Measurements from ENCODE around the gene NSUN4. TPM values are rescaled to one million over a fixed set of nuclear protein-coding genes. Genes with fewer than 3 reads are reported as not detected.
"Not testable (repeated sequence)": the region's sequence is repeated elsewhere in the genome, so short reads cannot be mapped to it uniquely, and the experiment has no call there.

NSUN4 gene
- total and polyA plus RNA-seq, 8 donors: 1.2 to 56.7 (median 11.4) TPM

DNA sequence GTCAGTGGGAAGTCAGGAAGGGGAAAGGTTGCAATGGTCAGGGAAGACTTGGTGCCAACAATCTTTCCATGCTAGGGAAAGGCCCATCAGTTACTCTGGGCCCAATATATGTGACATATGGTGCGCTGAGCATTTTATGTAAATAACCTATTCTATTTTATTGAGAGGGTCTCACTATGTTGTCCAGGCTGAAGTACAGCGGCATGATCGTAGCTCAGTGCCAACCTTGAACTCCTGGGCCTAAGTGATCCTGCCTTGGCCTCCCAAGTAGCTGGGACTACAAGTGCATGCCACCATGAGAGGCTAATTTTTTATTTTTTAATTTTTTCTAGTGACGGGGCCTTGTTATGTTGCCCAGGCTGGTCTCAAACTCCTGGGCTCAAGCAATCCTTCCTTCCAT is 30.3 kb upstream of the NSUN4 start:
- DNase-seq: no peak
- H3K36me3 ChIP-seq: peaks cover 55 to 76% (median 71%) of the 10 kb centered on the region in 4 donors
- no peak for TF ChIP-seq POLR2A (IDR thresholded peaks at IDR 0.05)
- no peak for TF ChIP-seq POLR2AphosphoS5 (IDR thresholded peaks at IDR 0.05)
- TF ChIP-seq, protein P1, sequence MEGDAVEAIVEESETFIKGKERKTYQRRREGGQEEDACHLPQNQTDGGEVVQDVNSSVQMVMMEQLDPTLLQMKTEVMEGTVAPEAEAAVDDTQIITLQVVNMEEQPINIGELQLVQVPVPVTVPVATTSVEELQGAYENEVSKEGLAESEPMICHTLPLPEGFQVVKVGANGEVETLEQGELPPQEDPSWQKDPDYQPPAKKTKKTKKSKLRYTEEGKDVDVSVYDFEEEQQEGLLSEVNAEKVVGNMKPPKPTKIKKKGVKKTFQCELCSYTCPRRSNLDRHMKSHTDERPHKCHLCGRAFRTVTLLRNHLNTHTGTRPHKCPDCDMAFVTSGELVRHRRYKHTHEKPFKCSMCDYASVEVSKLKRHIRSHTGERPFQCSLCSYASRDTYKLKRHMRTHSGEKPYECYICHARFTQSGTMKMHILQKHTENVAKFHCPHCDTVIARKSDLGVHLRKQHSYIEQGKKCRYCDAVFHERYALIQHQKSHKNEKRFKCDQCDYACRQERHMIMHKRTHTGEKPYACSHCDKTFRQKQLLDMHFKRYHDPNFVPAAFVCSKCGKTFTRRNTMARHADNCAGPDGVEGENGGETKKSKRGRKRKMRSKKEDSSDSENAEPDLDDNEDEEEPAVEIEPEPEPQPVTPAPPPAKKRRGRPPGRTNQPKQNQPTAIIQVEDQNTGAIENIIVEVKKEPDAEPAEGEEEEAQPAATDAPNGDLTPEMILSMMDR (IDR thresholded peaks at IDR 0.05): no peak
- no peak for TF ChIP-seq EP300 (IDR thresholded peaks at IDR 0.05)
- intact Hi-C loops (cut with DNase I; ENCODE audit: low total_unique reads): no loop called here
- WGBS, 5 donors: 94 to 100% (median 97%) methylated on average over 4 of the region's 4 CpGs
- H3K4me1 ChIP-seq: peaks cover 2 to 38% (median 22%) of the 10 kb centered on the region in 4 donors
- H3K27ac ChIP-seq: no peak overlapping the region
- H3K27me3 ChIP-seq: no peaks in the 10 kb centered on the region
- H3K9me3 ChIP-seq: no peaks in the 10 kb centered on the region
- H3K4me3 ChIP-seq: no peak overlapping the region

DNA sequence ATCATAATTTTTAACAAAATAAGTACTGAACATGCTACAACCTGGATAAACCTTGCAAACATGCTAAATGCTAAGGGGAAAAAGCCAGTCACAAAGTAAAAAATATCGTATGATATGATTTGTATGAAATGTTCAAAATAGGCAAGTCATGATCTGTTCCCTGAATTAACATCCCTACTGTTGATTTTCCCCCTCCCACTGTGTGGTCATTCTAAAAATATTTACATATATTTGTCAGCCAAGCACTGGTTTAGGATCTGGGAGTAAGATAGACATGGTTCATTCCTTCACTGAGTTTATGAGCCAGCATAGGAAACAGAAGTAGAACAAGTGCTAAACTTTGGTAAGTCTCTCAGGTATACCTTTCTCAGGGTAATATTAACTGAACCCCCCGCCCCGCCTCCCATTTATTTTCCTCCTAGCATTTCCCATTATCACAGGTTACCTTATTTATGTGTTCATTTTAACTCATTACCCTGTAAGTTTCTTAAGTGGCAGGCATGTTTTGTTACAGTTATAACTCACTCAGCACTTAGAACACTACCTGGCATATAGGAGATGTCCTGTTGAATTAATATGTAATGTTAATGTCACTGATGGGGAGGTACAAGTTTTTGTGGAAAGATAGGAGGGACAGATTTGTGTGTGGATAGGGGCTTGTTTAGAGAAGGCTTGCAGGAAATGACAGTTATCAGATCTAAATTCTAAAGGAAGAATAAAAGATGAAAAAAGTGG is 24.8 kb upstream of the NSUN4 start:
- Histone ChIP-seq H3K27ac (no peak overlapping the region), H3K27me3 (no peaks in the 10 kb centered on the region), H3K4me1 (no peaks in the 10 kb centered on the region), H3K9me3 (no peaks in the 10 kb centered on the region), H3K36me3 (peaks cover 58 to 74% (median 74%) of the 10 kb centered on the region in 4 donors), H3K4me3 (no peak overlapping the region)
- 85 to 93% (median 89%) methylated on average over 3 of the region's 3 CpGs for WGBS, 5 donors
- DNase-seq: no peak
- TF ChIP-seq EP300 (IDR thresholded peaks at IDR 0.05): no peak
- TF ChIP-seq POLR2A (IDR thresholded peaks at IDR 0.05): no peak
- TF ChIP-seq, protein P1 (IDR thresholded peaks at IDR 0.05): no peak
- no peak for TF ChIP-seq POLR2AphosphoS5 (IDR thresholded peaks at IDR 0.05)
- intact Hi-C loops (cut with DNase I; ENCODE audit: low total_unique reads): no loop called here

DNA sequence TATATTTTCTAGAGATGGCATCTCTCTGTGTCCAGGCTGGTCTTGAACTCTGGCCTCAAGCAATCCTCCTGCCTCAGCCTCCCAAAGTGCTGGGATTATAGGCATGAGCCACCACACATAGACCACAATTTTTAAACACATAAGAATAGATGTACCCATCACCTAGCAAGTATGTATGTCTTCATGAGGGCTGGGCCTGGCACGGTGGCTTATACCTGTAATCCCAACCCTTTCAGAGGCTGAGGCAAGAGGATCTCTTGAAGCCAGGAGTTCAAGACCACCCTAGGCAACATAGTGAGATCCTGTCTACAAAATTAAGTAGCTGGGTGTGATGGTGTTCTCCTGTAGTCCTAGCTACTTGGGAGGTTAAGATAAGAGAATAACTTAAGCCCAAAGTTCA is 23.3 kb upstream of the NSUN4 start:
- TF ChIP-seq EP300 (IDR thresholded peaks at IDR 0.05) (no peak), POLR2AphosphoS5 (IDR thresholded peaks at IDR 0.05) (no peak), POLR2A (IDR thresholded peaks at IDR 0.05) (no peak)
- TF ChIP-seq, protein P1 (IDR thresholded peaks at IDR 0.05): no peak
- H3K4me1 ChIP-seq: no peaks in the 10 kb centered on the region

DNA sequence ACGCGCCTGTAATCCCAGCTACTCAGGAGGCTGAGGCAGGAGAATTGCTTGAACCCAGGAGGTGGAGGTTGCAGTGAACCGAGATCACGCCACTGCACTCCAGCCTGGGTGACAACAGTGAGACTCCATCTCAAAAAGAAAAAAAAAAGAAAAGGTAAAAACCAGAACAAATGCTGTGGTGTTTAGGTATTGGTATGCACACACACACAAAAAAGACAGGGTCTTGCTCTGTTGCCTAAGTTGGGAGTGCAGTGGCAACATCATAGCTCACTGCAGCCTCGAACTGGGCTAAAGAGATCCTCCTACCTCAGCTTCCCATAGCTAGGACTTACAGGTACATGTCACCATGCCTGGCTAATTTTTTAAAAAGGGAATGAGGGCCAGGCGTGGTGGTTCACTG is 21.3 kb upstream of the NSUN4 start:
- WGBS, 5 donors: 93 to 95% (median 94%) methylated on average over 6 of the region's 6 CpGs
- H3K27me3 ChIP-seq; DNase-seq; H3K9me3 ChIP-seq; intact Hi-C loops (cut with DNase I; ENCODE audit: low total_unique reads); H3K4me3 ChIP-seq; H3K4me1 ChIP-seq; H3K27ac ChIP-seq: not testable (repeated sequence)
- peaks cover 23 to 39% (median 39%) of the 10 kb centered on the region in 4 donors for H3K36me3 ChIP-seq

More for the DNA sequence above, 23.3 kb upstream of the NSUN4 start:
- whole genome bisulfite sequencing, 5 donors: 86 to 100% (median 94%) methylated on average over 1 of the region's 1 CpG
- Histone ChIP-seq H3K27ac (no peak overlapping the region), H3K4me3 (no peak overlapping the region), H3K27me3 (no peaks in the 10 kb centered on the region), H3K36me3 (peaks cover 43 to 59% (median 59%) of the 10 kb centered on the region in 4 donors), H3K9me3 (no peaks in the 10 kb centered on the region)
- intact Hi-C loops (cut with DNase I; ENCODE audit: low total_unique reads): no loop called here
- DNase-seq: no peak

DNA sequence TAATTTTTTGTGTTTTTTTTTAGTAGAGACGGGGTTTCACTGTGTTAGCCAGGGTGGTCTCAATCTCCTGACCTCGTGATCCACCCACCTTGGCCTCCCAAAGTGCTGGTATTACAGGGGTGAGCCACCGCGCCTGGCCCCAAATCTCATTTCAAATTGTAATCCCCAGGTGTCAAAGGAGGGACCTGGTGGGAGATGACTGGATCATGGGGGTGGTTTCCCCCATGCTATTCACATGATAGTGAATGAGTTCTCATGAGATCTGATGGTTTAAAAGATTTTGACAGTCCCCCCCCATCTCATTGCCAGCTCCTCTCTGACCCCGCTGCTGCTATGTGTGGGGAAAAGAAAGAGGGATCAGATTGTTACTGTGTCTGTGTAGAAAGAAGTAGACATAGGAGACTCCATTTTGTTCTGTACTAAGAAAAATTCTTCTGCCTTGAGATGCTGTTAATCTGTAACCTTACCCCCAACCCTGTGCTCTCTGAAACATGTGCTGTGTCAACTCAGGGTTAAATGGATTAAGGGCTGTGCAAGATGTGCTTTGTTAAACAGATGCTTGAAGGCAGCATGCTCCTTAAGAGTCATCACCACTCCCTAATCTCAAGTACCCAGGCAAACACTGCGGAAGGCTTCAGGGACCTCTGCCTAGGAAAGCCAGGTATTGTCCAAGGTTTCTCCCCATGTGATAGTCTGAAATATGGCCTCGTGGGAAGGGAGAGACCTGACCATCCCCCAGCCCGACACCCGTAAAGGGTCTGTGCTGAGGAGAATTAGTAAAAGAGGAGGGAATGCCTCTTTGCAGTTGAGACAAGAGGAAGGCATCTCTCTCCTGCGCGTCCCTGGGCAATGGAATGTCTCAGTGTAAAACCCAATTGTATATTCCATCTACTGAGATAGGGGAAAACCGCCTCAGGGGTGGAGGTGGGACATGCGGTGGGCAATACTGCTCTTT is 20.4 kb upstream of the NSUN4 start:
- peaks cover 17 to 30% (median 30%) of the 10 kb centered on the region in 4 donors for H3K36me3 ChIP-seq
- H3K4me1 ChIP-seq; intact Hi-C loops (cut with DNase I; ENCODE audit: low total_unique reads); H3K27me3 ChIP-seq; H3K4me3 ChIP-seq; H3K27ac ChIP-seq; H3K9me3 ChIP-seq; DNase-seq: not testable (repeated sequence)
- WGBS, 5 donors: 74 to 82% (median 78%) methylated on average over 11 to 13 of the region's 13 CpGs

DNA sequence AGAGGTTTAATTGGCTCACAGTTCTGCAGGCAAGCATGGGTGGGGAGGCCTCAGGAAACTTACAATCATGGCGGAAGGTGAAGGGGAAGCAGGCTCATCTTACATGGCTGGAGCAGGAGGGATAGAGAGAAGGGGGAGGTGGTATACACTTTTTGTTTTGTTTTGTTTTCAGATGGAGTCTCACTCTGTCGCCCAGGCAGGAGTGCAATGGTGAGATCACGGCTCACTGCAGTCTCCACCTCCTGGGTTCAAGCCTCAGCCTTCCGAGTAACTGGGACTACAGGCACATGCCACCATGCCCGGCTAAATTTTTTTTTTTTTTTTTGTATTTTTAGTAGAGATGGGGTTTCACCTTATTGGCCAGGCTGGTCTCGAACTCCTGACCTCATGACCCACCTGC is 18.4 kb upstream of the NSUN4 start:
- intact Hi-C loops (cut with DNase I; ENCODE audit: low total_unique reads); H3K4me1 ChIP-seq; DNase-seq; H3K27ac ChIP-seq; H3K4me3 ChIP-seq; H3K9me3 ChIP-seq; H3K27me3 ChIP-seq: not testable (repeated sequence)
- peaks cover 6 to 11% (median 10%) of the 10 kb centered on the region in 4 donors for H3K36me3 ChIP-seq
- 91 to 99% (median 93%) methylated on average over 6 of the region's 6 CpGs for WGBS, 5 donors

DNA sequence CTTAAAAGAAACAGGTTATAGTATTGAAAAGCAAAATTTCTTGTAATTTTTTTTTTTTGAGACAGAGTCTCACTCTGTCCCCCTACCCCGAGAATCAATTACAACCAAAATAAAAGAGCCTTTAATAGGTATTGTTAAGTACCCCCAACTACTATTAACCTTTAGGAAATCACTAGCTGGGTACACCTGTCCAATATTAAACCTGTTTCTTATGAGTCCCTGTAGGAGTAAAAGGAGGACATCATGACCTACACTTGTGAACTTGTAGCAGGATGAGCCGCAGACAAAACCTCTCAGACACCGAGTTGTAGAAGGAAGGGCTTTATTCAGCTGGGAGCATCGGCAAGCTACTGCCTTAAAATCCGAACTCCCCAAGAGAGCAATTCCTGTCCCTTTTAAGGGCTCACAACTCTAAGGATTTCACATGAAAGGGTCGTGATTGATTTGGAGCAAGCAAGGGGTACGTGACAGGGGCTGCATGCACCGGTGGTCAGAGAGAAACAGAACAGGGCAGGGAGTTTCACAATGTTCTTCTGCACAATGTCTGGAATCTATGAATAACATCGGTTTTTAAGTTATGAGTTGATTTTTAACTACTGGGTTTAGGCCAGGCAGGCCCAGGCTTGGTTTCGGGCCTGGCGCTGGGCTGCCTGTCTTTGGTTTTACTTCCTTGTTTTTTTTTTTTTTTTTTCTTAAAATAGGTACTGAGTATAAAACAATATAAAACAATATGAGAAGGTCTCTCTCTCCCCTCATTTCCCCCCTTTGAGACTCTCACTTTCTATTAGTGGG is 15.1 kb upstream of the NSUN4 start:
- H3K9me3 ChIP-seq; H3K4me3 ChIP-seq; H3K27ac ChIP-seq; H3K36me3 ChIP-seq; intact Hi-C loops (cut with DNase I; ENCODE audit: low total_unique reads); DNase-seq; H3K27me3 ChIP-seq; H3K4me1 ChIP-seq: not testable (repeated sequence)
- WGBS, 5 donors: 91 to 95% (median 94%) methylated on average over 11 of the region's 11 CpGs
